T-helper 2 cell (primary cell): ENCODE results near the gene IQCB1.
"Not testable (repeated sequence)": the region's sequence is repeated elsewhere in the genome, so short reads cannot be mapped to it uniquely, and the experiment has no call there.

Experiments used
- DNase-seq, 5 experiments: peaks; one replicate each; pipeline versions ENCODE4 v3.0.0 to v3.0.0-alpha.2; 2012 to 2022

Gene IQCB1

GRCh38 chr3:121809249-121809648, 25.6 kb downstream of the IQCB1 start:
- DNase-seq, result no peak

GRCh38 chr3:121803771-121804320, 31.0 kb downstream of the IQCB1 start:
- no peak for DNase-seq

- DNase-seq, result no peak
These were observed 34.0 kb downstream of the IQCB1 start for GRCh38 chr3:121800906-121801305.

GRCh38 chr3:121796970-121797369, 37.9 kb downstream of the IQCB1 start:
- no peak for DNase-seq

- DNase-seq, result no peak
These were observed 40.4 kb downstream of the IQCB1 start for GRCh38 chr3:121794264-121794983.

GRCh38 chr3:121793078-121793477, 41.8 kb downstream of the IQCB1 start:
- peak in 1 of 5 experiments; percentile 15 for DNase-seq

- DNase-seq, result no peak
These were observed 48.4 kb downstream of the IQCB1 start for GRCh38 chr3:121786485-121786884.

GRCh38 chr3:121782784-121783183, 52.1 kb downstream of the IQCB1 start:
- DNase-seq, result not testable (repeated sequence)

GRCh38 chr3:121781611-121782010, 53.2 kb downstream of the IQCB1 start:
- DNase-seq, result no peak

GRCh38 chr3:121775095-121775494, 59.8 kb downstream of the IQCB1 start:
- DNase-seq, result not testable (repeated sequence)

GRCh38 chr3:121769246-121769645, 65.6 kb downstream of the IQCB1 start:
- DNase-seq, result no peak

- no peak for DNase-seq
These were observed 66.4 kb downstream of the IQCB1 start for GRCh38 chr3:121768452-121768851.

- no peak for DNase-seq
These were observed 75.2 kb downstream of the IQCB1 start for GRCh38 chr3:121759541-121760202.

- no peak for DNase-seq
These were observed 76.0 kb downstream of the IQCB1 start for GRCh38 chr3:121758727-121759450.

GRCh38 chr3:121757812-121758545, 76.9 kb downstream of the IQCB1 start:
- DNase-seq, result no peak

- DNase-seq, result no peak
These were observed 77.6 kb downstream of the IQCB1 start for GRCh38 chr3:121757087-121757811.

GRCh38 chr3:121752772-121753171, 82.1 kb downstream of the IQCB1 start:
- no peak for DNase-seq

GRCh38 chr3:121752261-121752660, 82.6 kb downstream of the IQCB1 start:
- DNase-seq, result no peak

- peak in 1 of 5 experiments; percentile 9 for DNase-seq
These were observed 84.8 kb downstream of the IQCB1 start for GRCh38 chr3:121750087-121750415.

GRCh38 chr3:121749276-121750086, 85.4 kb downstream of the IQCB1 start, which contains the start of gene GOLGB1:
Gene GOLGB1 (minus strand): TSS chr3:121749741. CDS start chr3:121730971, 18,770 bp downstream.
- peak; percentile 79 to 100 (median 88) for DNase-seq

- DNase-seq, result peak in 1 of 5 experiments; percentile 72
These were observed 86.1 kb downstream of the IQCB1 start for GRCh38 chr3:121748680-121749275.
